GM10248 (cell line): ENCODE data around the gene FILIP1L.

ENCODE experiments used
- CTCF ChIA-PET: fragments of 300-600 bp; sonication (Branson Sonifier 250); formaldehyde crosslinking; extraction: SDS; loops from one replicate; lab custom pipeline; 2021; ENCODE audit warnings: antibody characterized with exemption; lab: Yijun Ruan, JAX
- POLR2A ChIA-PET: fragments of 350-650 bp; sonication (Branson Sonifier 250); formaldehyde crosslinking; extraction: SDS; loops from one replicate; lab custom pipeline; 2020; ENCODE audit warnings: antibody characterized with exemption; lab: Yijun Ruan, JAX
- DNase-seq: peaks from one replicate; pipeline ENCODE4 v3.0.0; 2012; ENCODE audit errors: extremely low spot score
- TF ChIP-seq, protein P1 (sequence below): IDR thresholded peaks from 2 replicates; pipeline ENCODE4 v1.5.1; 2012; ENCODE audit warnings: mild to moderate bottlenecking, low read depth; ENCODE audit errors: extremely low read depth, missing control alignments, control extremely low read depth

Gene FILIP1L

DNA sequence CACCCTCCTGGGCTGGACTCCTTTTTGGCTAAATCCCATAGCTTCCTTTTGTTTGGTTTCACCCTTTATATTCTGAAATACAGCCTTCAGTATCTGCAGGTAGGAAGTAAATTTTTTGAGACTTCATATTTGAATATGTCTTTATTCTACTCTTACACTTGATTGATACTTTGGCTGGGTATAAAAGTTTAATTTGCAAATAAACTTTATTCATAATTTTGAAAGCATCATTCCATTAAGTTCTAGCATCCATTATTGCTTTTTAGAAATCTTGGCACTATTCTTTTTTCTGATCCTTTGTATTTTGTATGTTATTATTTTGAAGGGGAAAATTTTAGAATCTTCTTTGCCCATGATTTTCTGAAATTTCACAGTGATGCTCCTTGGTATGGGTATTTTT, 41.3 kb upstream of the FILIP1L start:
- TF ChIP-seq, protein P1, sequence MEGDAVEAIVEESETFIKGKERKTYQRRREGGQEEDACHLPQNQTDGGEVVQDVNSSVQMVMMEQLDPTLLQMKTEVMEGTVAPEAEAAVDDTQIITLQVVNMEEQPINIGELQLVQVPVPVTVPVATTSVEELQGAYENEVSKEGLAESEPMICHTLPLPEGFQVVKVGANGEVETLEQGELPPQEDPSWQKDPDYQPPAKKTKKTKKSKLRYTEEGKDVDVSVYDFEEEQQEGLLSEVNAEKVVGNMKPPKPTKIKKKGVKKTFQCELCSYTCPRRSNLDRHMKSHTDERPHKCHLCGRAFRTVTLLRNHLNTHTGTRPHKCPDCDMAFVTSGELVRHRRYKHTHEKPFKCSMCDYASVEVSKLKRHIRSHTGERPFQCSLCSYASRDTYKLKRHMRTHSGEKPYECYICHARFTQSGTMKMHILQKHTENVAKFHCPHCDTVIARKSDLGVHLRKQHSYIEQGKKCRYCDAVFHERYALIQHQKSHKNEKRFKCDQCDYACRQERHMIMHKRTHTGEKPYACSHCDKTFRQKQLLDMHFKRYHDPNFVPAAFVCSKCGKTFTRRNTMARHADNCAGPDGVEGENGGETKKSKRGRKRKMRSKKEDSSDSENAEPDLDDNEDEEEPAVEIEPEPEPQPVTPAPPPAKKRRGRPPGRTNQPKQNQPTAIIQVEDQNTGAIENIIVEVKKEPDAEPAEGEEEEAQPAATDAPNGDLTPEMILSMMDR = no peak
- DNase-seq = no peak
- ChIA-PET CTCF (interaction anchor here (0.9 to 1.7 kb wide), 5 partner anchors 11 to 33 kb away, joined by 3 to 5 read pairs (median 3); no protein-coding TSS in a partner anchor), POLR2A (no interaction called here)

DNA sequence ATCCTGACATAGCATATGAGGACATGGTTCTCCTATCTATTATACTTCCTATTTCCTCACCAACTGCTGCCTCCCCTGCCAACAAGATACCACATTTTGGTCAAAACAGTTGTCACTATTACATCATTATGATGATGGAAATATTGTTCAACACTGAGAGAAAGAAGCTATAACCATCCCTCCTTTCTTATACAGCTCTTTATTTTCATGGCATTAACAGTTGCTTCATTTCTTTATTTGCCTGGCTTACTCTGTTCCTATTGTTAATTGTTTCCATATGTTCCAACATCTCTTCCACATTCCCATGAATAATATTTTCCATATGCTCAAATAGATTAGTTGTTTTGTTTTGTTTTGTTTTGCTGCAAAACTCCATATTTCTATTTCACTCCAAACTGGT, 40.8 kb upstream of the FILIP1L start:
- ChIA-PET CTCF (interaction anchor here (1.1 to 1.7 kb wide), 3 partner anchors 10 to 20 kb away, joined by 3 to 5 read pairs (median 4); no protein-coding TSS in a partner anchor), POLR2A (no interaction called here)
- TF ChIP-seq, protein P1 = no peak
- DNase-seq = no peak

GRCh38 chr3:100154171-100154570, 39.9 kb upstream of the FILIP1L start:
- CTCF ChIA-PET = interaction anchor here (1.1 to 1.7 kb wide), 2 partner anchors 9 to 100 kb away, joined by 3 to 5 read pairs; no protein-coding TSS in a partner anchor
- TF ChIP-seq, protein P1 = no peak
- POLR2A ChIA-PET = no interaction called here
- DNase-seq = no peak

- TF ChIP-seq, protein P1 = no peak
- ChIA-PET POLR2A (no interaction called here), CTCF (interaction anchor here (0.8 to 2.1 kb wide), 7 partner anchors 9 to 82 kb away, joined by 3 to 4 read pairs (median 4); no protein-coding TSS in a partner anchor)
- DNase-seq = no peak
Observed at GRCh38 chr3:100151024-100151707, 36.9 kb upstream of the FILIP1L start.

GRCh38 chr3:100150473-100150872, 36.2 kb upstream of the FILIP1L start:
- TF ChIP-seq, protein P1 = no peak
- no peak for DNase-seq
- CTCF ChIA-PET = interaction anchor here (2.1 kb wide), 1 partner anchor 11 kb away, joined by 4 read pairs; no protein-coding TSS in a partner anchor
- POLR2A ChIA-PET = no interaction called here

GRCh38 chr3:100149713-100150415, 35.6 kb upstream of the FILIP1L start:
- CTCF ChIA-PET = interaction anchor here (0.7 to 2.1 kb wide), 2 partner anchors 9 to 12 kb away, joined by 3 to 4 read pairs; no protein-coding TSS in a partner anchor
- DNase-seq = no peak
- TF ChIP-seq, protein P1 = no peak
- POLR2A ChIA-PET = no interaction called here
